HG03097 (cell line): ENCODE results near the gene NEGR1.

Experiments
- ATAC-seq: cut with Tn5 transposase; IDR thresholded peaks from one replicate; pipeline ENCODE4 v1.9.1; 2021; ENCODE audit not compliant: unreplicated experiment, low FRiP score

NEGR1 gene

DNA sequence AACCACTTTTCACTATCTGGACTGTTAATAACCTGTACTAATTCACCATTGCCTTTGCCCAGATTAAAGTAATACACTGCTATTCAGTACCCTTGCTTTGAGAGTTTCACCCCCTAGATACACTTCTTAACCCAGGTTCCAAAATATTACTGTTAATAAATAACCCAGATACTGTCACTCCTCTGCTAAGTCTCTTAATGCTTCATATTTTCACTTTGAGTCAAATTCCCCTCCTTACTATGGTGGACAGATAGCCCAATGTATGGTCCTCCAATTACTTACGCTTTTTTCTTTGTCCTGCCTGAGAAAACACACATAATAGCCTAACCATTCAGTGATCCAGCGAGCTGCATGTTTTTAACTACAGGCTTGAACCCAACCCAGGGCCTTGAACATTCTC lies 152.5 kb downstream of the NEGR1 start:
- no peak for ATAC-seq

DNA sequence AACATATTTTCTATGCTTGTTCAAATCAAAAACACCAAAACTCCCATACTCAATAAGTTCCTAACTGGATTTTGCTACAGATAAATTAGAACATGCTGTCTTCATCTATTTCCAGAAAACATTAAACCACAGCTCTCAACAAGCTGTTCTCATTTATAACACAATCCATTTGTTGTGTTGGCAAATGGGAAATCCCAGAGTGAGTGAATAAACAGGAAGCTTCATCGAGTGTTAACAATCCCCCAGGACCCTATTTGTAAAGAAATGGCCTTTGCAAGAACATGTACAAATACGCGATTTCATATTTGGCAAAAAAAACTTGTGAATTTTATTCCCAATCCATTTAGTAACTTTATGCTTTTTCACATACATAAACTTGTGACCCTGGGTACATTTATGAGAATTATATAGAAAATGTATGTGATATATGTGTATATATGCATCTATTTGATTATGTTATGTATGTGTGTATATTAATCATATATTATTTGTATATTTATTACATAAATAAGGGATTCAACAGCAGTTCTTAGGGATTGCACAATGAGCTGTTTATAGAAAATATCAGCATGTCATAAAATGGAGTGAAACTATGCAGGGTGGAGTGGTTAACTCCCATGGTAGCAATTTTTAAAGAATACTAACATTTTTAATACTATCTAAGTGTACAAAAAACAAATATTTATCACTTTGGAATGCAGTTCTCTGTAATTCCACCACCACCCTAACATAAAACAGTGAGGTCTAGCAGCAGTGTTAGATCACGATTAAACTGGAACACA lies 160.0 kb downstream of the NEGR1 start:
- no peak for ATAC-seq

DNA sequence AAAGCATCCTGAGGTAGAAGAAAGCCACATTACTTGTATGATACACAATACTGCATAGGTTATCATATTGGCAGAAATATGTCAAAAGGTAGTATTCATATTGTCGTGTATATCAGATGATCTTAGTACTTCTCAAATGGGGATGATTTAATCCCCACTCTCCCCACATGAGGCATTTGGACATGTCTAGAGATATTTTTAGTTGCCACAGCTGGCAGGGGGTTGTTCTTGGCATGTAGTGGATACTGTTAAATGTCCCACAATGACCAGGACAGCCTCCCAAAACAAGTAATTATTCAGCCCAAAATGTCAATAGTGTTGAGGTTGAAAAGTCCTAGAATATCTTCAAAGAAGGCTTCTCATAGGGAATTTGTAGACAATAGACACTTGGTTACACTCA lies 162.8 kb downstream of the NEGR1 start:
- ATAC-seq, result no peak

DNA sequence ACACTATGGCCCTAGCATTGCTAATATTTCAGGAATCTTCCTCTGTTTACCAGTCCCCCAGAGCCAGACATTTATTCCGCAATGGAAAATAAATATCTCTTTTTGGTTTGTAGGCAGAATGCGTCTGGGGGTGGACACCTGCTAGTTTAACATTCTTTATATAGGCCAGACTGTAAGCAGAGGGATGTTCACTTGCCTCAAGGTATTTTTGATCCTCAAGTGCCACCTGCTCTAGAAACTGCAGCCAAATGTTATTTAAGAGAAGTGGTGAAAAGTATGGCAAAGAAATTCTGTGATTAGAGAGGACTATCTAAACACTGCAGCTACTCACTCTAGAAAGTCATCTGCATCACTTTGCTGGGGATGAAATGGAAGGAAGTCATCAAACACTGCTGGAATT lies 164.7 kb downstream of the NEGR1 start:
- no peak for ATAC-seq

DNA sequence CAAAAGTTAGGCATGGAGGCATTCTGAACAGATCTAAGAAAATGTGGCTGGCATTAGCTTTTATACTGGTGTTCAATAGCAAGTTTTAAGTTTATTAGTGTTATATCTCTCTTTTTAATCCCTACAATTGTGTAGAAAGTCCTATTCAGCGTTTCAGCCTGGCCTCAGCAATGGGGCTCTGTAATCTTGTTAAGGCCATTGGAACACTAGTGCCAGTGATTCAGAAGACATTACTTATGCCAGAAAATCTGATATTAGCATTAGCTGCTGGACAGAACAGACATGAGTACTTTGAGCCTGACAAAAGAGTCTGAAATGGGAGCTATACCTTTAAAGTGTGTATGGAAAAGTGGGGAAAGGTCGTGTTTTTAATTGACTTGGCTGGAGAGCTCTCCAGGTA lies 167.0 kb downstream of the NEGR1 start:
- ATAC-seq, result no peak

DNA sequence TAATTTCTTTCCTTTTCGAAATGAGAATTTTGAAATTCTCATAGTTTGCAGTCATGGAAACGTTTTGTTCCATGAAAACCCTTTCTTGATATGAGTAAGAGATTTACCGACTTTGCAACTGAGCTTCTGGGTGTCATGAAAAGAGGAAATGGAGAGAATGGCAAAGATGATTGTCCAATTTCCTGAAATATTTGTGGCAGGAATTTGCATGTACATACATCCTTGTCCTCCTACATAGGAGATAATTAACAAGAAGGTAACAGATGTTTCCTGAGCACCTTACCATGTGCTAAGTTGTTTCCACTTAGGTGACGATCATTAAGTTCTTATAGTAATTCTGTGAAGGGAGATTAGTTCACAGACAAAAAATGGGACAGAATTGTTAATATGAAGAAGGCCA lies 170.7 kb downstream of the NEGR1 start:
- no peak for ATAC-seq

DNA sequence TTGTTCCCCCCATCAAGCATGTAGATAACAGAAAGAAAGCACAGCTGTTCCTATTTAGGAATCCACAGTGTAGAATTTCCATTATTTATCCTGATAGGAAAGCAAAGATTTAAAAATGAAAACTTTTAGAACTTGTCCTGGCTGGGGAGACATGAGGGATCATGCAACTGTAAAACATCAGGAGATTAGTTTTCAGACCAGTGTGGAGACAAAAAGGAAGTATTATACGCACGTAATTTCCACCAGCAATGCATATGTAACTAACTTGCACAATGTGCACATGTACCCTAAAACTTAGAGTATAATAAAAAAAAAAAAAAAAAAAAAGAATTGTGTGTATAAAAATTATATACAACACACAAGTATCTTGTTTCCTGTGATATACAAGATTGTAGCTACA lies 172.4 kb downstream of the NEGR1 start:
- no peak for ATAC-seq

DNA sequence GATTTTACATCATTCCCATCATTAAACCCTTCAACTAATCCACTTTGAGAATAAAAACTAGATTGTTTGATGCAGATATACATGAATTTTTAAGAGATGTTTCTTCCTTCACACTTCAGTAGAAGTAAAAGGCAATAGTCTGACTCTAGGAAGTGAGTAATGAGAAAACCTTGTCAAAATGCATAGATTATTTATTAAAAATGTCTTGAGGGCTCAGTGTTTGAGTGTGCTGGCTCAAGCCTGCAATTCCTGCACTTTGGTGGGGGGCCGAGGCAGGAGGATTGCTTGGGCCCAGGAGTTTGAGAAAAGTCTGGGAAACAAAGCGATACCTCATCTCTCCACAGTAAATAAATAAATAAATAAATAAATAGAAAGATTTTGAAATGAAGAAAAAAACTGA lies 177.1 kb downstream of the NEGR1 start:
- ATAC-seq, result no peak

DNA sequence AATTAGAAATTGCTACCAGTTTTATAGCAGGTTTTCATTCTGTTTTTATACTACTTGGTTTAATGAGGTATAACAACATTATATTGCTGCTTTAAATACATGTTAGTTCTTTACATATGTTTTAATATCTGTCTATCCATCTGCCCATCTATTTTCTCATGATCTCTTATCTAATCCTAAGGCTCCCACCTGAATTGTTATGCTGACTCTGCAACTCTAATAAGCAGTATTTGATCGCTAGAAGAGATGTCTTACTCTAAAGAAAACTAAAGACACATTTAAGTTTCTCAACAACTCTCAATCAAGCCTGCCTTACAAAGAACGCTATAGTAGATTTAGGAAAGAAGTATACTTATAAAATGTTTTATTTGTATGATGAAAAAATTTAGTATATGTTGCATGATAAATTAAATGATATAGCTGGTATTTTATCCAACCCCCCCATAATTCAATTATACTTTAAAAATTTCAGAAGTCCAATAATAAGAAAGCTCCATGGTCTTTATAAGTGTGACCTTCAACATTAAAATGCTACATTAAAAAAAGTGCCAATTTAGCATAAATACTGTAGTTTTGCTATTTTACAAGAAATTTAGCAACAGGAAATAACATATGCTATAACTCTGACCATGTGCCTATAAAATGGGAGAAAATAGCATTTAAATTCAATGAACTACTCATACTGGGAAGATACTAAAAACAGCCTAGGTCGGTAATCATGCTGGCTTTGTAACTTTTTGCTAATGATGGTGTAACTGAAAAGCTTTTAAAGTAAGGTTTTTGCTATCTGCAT lies 180.3 kb downstream of the NEGR1 start:
- ATAC-seq, result no peak

DNA sequence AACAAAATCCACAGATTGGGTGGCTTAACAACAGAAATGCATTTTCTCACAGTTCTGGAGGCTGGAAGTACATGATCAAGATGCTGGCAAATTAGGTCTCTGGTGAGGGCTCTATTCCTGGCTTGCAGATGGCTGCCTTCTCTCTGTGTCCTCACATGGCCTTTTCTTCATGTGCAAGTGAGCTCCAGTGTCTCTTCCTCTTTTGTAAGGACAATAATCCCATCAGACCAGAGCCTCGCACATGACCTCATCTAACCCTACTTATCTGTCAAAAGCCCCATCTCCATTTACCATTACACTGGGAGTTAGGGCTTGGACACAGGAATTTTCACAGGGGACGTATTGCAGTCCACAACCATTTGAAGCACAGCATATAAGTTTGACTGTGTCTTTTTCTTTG lies 181.6 kb downstream of the NEGR1 start:
- ATAC-seq, result no peak

DNA sequence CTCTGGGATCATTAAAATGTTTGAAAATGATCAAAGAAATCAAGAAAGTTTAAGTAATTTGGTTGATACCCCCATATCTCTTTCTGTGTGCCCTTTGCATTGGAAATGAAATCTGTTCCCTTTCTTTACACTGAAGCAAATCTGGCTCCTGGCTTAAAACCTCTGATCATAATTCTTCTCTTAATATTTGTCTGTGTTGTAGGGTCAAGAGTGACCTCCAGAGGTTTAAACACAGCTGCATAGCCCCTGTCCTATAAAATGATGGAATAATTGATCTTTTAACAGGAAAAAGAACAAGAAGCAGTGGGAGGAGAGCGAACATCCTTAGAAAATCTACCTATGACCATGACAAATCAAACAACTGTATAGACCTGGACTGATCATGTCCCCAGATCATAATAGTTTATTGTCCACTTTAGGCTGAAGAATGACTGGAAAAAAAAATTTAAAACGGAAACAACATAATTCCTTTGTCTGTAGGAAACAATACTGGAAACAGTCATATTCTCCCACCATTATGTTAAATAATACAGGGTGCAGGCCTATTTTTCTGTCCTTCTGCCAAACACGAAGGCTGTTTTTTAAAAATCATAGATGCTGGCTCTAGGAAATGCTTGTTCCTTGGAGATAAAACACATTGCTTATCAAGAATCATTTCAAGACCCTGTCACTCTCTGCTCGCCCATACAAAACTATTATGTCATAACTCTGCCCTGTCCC lies 184.3 kb downstream of the NEGR1 start:
- no peak for ATAC-seq

DNA sequence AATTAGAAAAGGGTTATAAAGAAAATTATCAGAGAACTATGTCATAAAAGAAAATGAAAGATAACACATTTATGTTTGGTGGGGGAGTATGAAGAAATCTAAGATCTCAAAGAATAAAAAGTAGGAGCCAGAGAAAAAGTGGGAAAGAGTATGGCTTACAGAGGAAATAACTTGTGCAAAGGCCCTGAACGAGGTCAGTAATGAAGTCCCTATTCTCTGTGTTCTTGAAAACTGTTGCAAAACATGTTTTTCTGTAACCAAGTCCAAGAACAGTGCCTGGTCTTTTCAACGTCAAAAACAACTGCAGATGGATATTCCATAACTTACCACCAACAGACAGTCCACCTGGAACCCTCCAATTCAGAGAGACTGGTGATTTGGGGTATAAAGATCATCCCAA lies 188.1 kb downstream of the NEGR1 start:
- ATAC-seq, result no peak

DNA sequence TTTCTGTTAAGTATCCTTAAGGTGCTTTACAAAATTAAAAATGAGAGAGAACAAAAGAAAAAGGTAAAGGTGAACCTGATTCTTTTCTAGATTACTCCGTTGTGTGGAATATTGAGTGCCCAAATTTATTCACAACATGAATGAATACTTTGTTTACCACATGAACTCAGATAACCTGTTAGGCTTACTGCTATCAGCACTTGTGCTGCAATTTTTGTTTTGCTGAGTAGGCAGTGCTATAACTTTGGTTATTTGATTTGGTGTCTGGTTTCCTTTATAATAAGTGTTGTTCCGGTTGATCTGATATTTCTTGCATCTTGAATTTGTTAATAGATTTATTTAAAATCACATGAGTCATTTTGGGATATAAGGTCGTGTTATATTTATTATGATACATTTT lies 195.9 kb downstream of the NEGR1 start:
- ATAC-seq, result no peak

DNA sequence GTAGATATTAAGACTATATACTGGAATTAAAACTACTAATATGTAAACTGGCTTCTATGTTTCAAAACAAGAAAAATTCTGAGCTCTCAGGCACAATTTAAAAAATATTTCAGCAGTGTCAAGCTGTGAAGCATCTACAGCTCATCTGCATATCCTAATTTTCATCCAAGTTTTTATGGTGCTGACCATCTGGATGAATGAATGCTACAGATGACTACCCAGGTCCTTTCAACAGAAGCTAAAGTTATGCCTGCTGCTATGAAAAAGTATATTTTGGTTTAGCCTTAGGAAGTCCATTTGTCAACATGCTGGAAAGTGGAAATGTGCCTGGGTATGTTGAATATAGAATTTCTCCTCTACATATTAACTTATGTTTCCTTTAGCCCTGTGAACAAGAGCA lies 206.9 kb downstream of the NEGR1 start:
- ATAC-seq, result no peak

DNA sequence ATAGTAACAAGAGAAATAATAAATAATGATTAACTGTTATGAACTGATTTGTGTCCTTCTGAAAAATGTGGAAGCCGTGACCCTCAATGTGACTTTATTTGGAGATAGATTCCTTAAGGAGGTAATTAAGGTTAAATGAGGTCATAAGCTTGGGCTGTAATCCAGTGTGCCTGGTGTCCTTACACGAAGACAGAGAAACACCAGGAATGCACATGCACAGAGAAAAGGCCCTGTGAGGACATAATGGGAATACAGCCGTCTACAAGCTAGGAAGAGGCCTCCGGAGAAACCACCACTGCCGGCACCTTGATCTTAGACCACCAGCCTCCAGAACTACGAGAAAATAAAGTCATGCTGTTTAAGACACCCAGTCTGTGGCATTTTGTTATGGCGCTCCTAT lies 215.9 kb downstream of the NEGR1 start:
- ATAC-seq, result no peak

DNA sequence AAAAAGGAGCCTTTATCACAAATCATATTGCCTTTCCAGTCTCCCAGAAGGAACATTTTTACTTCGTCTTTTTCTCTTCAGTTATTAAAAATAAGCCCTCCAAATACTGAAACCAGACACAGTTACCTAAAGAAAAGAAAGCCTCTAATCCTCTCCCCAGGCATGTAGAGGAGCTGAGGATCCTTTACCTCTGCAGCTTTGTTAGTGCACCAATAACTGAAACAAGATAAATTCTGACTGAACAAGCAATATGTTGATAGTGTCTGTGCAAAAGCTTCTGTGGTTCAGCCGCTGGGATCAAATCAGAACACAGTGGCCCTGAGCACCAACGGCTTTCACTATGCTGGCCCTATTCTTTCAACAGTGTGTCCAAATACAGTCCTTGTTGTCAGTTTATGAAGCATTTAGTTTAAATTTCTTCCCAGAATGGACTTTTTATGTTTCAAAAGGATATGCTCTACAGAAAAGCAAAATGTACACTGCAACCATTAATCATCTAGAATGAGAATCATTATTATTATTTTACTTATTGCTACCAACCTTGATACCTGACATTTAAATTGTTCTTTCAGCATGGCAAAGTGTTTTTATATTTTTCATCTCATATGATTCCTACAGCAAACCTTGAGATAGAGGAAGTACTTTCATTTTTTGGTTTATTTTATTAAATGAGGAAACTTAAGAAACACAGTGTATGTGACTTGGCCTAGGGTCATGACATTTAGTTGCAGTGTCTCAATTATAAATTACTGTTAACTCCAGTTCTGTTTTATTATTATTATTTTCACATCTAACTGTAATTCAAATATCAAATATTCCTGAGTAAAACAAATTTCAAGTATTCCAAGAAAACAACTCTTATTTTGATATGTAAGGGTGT lies 217.9 kb downstream of the NEGR1 start:
- ATAC-seq, result no peak

DNA sequence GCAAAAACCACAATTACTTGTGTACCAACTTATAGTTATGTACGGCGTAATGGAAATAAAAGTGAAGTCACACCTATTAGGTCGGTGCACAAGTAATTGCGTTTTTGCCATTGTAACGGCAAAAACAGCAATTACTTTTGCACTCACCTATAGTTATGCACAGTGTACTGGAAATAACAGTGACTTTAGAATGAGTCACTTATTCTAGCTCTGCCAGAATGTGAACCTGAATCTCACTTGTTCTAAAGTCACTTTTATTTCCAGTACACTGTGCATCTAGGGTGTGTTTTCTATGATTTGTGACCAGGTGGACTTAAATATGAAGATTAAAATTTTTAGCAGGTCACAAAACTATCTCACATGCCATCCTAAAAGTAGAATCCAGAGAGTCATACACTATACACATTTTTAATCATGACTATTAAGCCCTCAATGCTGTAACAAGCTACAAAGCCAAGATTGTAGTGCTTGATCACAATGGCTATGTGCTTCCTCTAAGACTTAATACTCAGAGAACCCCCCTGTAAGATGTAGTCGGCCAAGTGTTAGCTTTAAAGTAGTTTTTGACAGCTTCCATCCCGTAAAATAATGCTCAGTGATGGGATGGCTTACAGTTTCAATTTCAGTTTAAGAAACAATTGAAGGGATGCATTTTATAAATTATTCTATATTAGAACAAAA lies 218.8 kb downstream of the NEGR1 start:
- ATAC-seq, result no peak

DNA sequence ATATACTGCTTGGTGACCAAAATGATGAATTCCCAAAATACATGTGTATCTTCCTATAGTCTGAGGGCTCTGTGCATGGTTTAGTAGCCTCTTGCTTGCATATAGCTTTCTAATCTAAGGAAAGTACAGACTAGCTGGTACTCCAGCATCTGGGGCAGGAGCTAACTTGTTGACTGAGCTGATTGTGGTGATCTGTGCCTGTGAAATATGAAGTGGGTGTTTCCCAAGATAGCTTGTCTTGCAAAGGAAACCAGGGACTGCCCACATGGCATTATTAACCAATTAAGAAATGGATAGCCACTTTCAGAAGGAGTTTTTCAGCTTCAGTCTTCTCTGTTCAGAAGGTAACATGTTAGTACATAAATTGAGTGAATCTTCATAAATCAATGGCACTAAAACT lies 219.8 kb downstream of the NEGR1 start:
- no peak for ATAC-seq

DNA sequence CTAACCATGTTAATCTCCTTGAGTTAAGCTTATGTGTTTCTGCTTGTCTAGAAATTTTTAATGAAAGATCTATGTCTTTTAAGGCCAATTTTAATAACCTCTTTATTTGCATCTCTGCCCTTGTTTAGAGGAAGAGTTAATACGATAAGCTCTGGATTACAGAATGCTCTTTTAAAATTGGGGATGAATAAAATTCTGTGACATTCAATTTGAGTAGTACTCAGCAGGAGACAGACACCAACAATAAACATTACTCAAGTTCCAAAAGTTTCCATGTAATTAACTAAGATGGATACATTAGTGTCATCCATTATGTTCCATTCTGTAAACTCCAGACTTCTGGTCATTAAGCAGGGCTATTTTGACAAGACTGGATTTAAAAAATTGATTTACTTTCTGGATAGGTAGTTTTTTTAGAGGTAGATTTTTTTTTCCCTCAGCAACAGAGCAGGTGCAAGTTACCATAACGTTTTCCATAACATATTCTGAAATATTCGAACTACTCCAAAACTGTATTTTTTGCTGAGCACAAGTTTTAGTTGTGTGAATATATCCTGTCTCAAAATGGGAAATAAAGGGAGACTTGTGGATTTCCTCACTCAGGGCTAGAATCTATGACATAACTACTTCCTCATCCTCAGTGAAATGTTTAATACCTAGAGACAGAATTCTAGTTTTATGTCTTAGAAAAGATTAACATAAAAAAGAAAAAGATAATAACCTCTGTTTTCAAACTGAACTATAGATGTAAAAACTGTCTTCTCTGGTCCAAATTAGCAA lies 221.7 kb downstream of the NEGR1 start:
- no peak for ATAC-seq
